Activated CD8-positive, alpha-beta memory T cell treated with anti-CD3 and anti-CD28 coated beads for 24 hours (primary cell): Measurements from ENCODE around the gene SPEM1.

Experiments used
- DNase-seq: peaks from one replicate; pipeline ENCODE4 v3.0.0-alpha.2; 2020

SPEM1 gene

DNA sequence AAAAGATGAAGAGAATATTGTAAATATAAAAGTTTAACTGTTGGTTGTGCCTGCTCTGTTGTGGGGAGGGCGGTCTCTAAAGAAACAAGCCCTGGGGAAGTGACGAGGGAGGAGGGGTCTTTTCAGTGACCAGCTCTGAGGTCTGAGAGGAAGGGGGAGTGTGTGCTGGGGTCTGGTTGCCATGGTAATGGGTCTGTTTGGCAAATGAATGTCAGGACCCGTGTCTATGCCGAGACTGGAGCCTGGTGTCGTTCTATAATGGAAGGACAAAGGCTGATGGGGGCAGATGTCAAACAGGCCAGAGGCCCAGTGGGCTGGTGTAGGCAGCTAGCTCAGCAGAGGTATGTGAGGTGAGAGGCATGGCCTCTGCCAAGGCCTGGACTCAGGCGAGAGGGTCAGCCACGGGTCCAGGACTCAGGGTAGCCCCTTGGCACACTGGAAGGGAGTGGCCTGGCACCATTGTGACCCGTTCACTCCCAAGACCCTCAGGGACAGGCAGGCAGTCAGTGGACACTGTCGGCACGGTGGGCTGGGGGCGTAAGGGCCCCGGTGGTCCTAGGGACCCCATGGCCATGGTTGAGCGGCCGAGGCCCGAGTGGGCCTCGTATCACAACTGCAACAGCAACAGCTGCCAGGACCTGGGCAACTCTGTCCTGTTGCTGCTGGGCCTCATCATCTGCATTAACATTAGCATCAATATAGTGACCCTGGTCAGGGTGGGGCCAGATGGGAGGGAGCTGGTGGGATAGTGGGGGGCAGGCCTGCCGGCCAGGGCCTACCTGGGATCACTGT lies at the start of gene SPEM1:
Gene SPEM1, plus strand, starts transcription at position 506 of the 792 bp plus-strand sequence. Its CDS starts 61 bp downstream, at position 567.
- DNase-seq: no peak

DNA sequence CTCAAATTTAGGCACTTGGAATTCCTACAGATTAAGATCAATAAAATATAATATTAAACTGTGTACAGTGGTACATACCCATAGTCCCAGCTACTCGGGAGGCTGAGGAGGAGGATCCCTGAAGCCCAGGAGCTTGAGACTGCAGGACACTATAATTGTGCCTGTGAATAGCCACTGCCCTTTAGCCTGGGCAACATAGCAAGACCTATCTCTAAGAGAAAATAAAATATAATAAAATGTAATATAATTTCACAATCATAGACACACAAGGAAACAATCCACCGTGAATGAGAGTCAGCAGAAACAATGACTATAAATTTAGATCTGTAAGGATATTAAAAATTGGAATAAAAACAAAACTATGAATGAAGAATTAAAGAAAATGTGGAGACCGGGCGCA lies 49.3 kb upstream of the SPEM1 start:
- DNase-seq: no peak

DNA sequence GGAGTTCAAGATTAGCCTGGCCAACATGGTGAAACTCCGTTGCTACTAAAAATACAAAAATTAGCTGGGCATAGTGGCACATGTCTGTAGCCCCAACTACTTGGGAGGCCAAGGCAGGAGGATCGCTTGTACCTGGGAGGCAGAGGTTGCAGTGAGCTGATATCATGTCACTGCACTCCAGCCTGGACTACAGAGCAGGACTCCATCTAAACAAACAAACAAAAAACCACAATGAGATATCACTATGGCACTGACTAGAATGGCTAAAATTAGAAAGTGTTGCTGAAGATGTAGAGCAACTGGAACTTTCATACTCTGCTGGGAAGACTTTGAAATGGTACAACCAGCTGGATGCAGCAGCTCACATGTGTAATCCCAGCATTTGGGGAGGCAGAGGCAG lies 45.8 kb upstream of the SPEM1 start:
- DNase-seq: no peak

DNA sequence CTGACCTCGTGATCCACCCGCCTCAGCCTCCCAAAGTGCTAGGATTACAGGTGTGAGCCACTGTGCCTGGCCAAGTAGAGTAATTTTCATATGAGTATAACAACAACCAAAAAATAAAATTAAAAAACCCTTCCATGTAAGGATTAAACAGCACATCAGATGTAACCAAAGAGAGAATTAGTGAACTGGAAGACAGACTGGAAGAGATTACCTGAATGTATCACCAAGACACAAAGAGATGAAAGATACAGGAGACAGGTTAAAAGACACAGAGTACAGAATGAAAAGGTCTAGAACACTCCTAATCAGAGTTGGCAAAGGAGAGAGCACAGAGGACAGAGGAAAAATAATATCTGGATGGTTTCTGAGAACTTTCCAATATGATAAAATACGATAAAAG lies 41.0 kb upstream of the SPEM1 start:
- DNase-seq: no peak

GRCh38 chr17:7380321-7380720 lies 39.8 kb upstream of the SPEM1 start:
- no peak for DNase-seq

GRCh38 chr17:7380855-7381683 lies 39.1 kb upstream of the SPEM1 start, which contains the start of gene TNK1:
TSS of gene TNK1 (plus strand) at chr17:7381089. CDS start at chr17:7382927, 1,838 bp downstream.
- DNase-seq: no peak

DNA sequence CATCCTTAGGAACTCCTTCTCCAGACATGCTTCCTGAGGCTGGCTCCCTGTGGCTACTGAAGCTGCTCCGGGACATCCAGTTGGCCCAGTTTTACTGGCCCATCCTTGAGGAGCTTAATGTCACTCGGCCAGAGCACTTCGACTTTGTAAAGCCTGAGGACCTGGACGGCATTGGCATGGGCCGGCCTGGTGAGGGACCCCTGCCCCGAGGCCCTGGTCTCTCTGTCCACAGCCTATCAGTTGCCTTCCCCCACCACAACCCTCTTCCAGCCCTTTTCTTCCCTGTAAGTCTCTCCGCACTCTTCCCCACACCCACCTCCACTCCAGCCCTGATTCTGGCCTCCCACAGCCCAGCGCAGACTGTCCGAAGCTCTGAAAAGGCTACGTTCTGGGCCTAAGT lies 37.2 kb upstream of the SPEM1 start:
- no peak for DNase-seq

- DNase-seq: no peak
Observed at GRCh38 chr17:7383371-7383741, 36.8 kb upstream of the SPEM1 start.

DNA sequence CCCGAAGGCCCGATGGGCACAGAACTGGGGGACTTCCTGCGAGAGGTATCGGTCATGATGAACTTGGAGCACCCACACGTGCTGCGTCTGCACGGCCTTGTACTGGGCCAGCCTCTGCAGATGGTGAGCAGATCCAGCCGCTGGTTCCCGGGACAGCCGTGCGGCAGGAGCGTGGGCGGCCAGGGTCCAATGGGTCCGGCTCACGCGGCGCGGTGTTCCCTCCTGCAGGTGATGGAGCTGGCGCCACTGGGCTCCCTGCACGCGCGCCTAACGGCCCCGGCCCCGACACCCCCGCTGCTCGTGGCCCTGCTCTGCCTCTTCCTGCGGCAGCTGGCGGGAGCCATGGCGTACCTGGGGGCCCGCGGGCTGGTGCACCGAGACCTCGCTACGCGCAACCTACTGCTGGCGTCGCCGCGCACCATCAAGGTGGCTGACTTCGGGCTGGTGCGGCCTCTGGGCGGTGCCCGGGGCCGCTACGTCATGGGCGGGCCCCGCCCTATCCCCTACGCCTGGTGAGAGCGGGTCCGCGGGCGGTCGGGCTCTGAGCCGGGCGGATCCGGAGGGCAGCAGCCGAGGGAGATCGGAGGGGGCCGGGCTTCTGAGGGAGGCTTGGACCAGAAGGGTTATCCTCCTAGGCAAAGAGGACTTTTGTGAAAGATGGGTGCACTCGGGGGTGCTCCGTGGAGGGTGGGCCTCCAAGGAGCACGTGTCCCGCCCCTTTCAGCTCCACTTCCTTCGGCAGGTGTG lies 36.2 kb upstream of the SPEM1 start:
- peak; percentile 92 for DNase-seq

- no peak for DNase-seq
Observed at GRCh38 chr17:7384489-7385081, 35.5 kb upstream of the SPEM1 start.

GRCh38 chr17:7388856-7389255 lies 31.3 kb upstream of the SPEM1 start:
- no peak for DNase-seq

- no peak for DNase-seq
Observed at GRCh38 chr17:7389924-7390910, 29.9 kb upstream of the SPEM1 start.

- DNase-seq: no peak
Observed at GRCh38 chr17:7391307-7391706, 28.8 kb upstream of the SPEM1 start.

DNA sequence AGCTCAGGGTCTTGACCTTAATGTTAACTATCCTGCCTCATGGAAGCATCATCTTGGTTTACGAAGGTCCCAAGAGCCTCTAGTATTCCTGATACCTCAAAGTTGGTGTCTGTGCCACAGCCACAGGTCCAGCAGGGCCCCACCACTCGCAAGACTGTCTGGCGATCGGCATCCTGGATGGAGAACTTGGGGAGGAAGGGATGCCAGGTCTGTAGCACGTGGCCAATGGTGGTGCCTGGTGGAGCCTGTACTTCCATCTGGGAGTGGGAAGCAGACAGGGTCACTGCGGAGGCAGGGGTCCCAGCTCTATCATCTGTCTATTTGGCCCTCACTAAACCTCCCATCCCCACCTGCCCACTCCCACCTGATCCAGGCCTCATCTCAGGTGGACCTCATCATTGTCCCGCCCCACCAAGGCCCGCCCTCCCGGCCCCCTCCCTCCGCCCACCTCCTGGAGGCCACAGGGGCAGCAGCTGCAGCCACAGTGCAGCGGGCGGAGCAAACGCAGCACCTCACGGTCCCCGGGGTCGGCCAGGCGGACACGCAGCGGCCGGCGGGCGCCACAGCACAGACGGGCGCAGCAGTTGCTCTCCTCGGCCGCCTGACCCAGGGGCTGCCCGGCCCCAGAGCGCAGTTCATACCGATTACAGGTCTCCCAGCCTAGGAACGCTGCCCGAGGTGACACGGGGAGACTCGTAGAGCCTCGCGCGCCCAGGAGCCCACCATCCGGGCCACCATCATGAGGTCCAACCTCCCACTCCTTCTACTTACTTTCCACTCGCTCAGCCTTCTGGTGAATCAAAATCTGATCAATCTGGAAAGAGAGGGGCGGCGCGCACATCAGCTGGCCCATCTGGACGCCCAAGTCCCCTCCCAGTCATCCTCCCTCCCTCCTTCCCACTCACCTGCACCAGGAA lies 27.2 kb upstream of the SPEM1 start:
- DNase-seq: no peak

GRCh38 chr17:7393613-7394451 lies 26.3 kb upstream of the SPEM1 start:
- peak; percentile 68 for DNase-seq

GRCh38 chr17:7394452-7395191 lies 25.5 kb upstream of the SPEM1 start, which contains the start of gene PLSCR3:
TSS of gene PLSCR3 (minus strand) at chr17:7394525. CDS start at chr17:7394110, 415 bp downstream.
- peak; percentile 95 for DNase-seq

DNA sequence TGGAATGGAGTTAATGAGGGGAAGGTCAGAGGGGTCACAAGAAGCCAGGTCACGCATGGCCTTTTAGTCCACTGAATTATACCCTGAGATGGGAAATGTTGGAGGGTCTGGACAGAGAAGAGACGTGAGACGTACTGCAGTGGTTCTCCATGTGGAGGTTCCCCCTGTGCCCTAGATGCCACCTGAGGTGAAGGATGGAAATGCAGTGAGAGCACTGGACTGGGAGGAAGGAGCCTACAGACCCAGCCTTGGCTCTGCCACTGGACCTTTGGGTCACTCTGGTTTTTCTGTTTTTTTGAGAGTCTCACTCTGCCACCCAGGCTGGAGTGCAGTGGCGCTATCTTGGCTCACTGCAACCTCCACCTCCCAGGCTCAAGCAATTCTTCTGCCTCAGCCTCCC lies 24.0 kb upstream of the SPEM1 start:
- no peak for DNase-seq

GRCh38 chr17:7398612-7399011 lies 21.5 kb upstream of the SPEM1 start:
- DNase-seq: no peak
